Lung (tissue), 16 donors: ENCODE results near the gene TSPYL4. TPM values are rescaled to one million over a fixed set of nuclear protein-coding genes. Genes with fewer than 3 reads are reported as not detected.
A peak's percentile ranks its signal among the peaks of the same experiment; 100 is the strongest.

ENCODE experiments used
- ATAC-seq: fragments of 200-7000 bp; cut with Tn5 transposase; one replicate; pipeline ENCODE4 v1.9.1; 2020; ENCODE audit warnings: moderate number of reproducible peaks; ENCODE audit not compliant: insufficient read depth, low FRiP score
- DNase-seq, 3 donors: peaks; one replicate each; pipeline ENCODE4 v3.0.0-alpha.2; 2013 to 2017
- H3K27ac ChIP-seq, 2 donors: one replicate each; pipeline ENCODE4 v1.5.1; 2013; ENCODE audit warnings: mild to moderate bottlenecking in 2 of 2, moderate library complexity in 2 of 2, control low read depth in 1 of 2, inconsistent platforms in 1 of 2, low read depth in 1 of 2, low read length in 1 of 2
- H3K27me3 ChIP-seq, 3 donors: one replicate each; pipeline ENCODE4 v1.5.1; 2013; ENCODE audit warnings: low read length in 2 of 3; ENCODE audit not compliant: control insufficient read depth in 3 of 3, insufficient read depth in 3 of 3
- H3K36me3 ChIP-seq, 4 donors: one replicate each; pipeline ENCODE4 v1.5.1; 2013; ENCODE audit warnings: low read length in 4 of 4, mild to moderate bottlenecking in 1 of 4, moderate library complexity in 1 of 4; ENCODE audit not compliant: control insufficient read depth in 4 of 4, insufficient read depth in 4 of 4
- H3K4me1 ChIP-seq, 5 donors: one replicate each; pipeline ENCODE4 v1.5.1; 2013; ENCODE audit warnings: low read length in 5 of 5, mild to moderate bottlenecking in 2 of 5, moderate library complexity in 1 of 5; ENCODE audit not compliant: control insufficient read depth in 5 of 5, insufficient read depth in 5 of 5
- H3K4me3 ChIP-seq: one replicate; pipeline ENCODE4 v1.5.1; 2013; ENCODE audit warnings: mild to moderate bottlenecking, control low read depth, moderate library complexity
- H3K9ac ChIP-seq, 2 donors: one replicate each; pipeline ENCODE4 v1.5.1; 2013; ENCODE audit warnings: low read length in 2 of 2, control low read depth in 1 of 2; ENCODE audit not compliant: insufficient read depth in 1 of 2
- H3K9me3 ChIP-seq, 4 donors: one replicate each; pipeline ENCODE4 v1.5.1; 2013; ENCODE audit warnings: low read length in 3 of 4, mild to moderate bottlenecking in 1 of 4, moderate library complexity in 1 of 4; ENCODE audit not compliant: control insufficient read depth in 4 of 4, insufficient read depth in 3 of 4
- WGBS, 2 donors: extraction: QIAGEN DNeasy Blood & Tissue Kit; methylation state at CpG; one replicate each; pipeline ENCODE4 v1.1.7; 2013; 5-methylcytosine and 5-hydroxymethylcytosine counted together
- long read RNA-seq, 5 donors: transcript quantifications; one replicate each; lab custom pipeline, GENCODE V29; 2026
- polyA plus RNA-seq, 2 donors: library from polyadenylated mRNA; stranded (reverse); fragments of 200-250 nt; gene quantifications; one replicate each; pipeline ENCODE4 v1.2.1, GENCODE V29; 2013
- total RNA-seq, 2 donors: library from RNA; depleted of rRNA in 1 of 2; stranded (reverse); fragments of >200 nt in 1 of 2; gene quantifications; one replicate each; pipeline ENCODE4 v1.2.1, GENCODE V29; 2014 to 2021
- TF ChIP-seq, protein P1 (sequence below): IDR thresholded peaks from 2 replicates; pipeline ENCODE4 v1.5.1; 2012; ENCODE audit warnings: mild to moderate bottlenecking; ENCODE audit errors: control extremely low read depth, extremely low read depth
- donor health status: control.
- donor health status: control.
- donor health status: Bipolar disorder and iron deficiency.
- donor health status: healthy.
- donor health status: DM: yes; HTN: yes; CAD: no.

Gene TSPYL4
- total RNA-seq (10 to 100 TPM; 14.8 to 30.0 TPM), polyA plus RNA-seq (1 to 10 TPM; 7.3 to 8.9 TPM)
- long read RNA-seq, donor 1, full-length matches to known transcripts: 181 of 181 reads
- long read RNA-seq, donor 1, partial matches to known transcripts: 0 of 181 reads
- long read RNA-seq, donor 1, other reads (novel, unspliced or antisense): 0 of 181 reads
- long read RNA-seq, donor 2, full-length matches to known transcripts: 61 of 61 reads
- long read RNA-seq, donor 2, partial matches to known transcripts: 0 of 61 reads
- long read RNA-seq, donor 2, other reads (novel, unspliced or antisense): 0 of 61 reads
- long read RNA-seq, donor 3, full-length matches to known transcripts: 87 of 87 reads
- long read RNA-seq, donor 3, partial matches to known transcripts: 0 of 87 reads
- long read RNA-seq, donor 3, other reads (novel, unspliced or antisense): 0 of 87 reads
- long read RNA-seq, donor 4, full-length matches to known transcripts: 81 of 81 reads
- long read RNA-seq, donor 4, partial matches to known transcripts: 0 of 81 reads
- long read RNA-seq, donor 4, other reads (novel, unspliced or antisense): 0 of 81 reads
- long read RNA-seq, donor 5, full-length matches to known transcripts: 181 of 181 reads
- long read RNA-seq, donor 5, partial matches to known transcripts: 0 of 181 reads
- long read RNA-seq, donor 5, other reads (novel, unspliced or antisense): 0 of 181 reads

DNA sequence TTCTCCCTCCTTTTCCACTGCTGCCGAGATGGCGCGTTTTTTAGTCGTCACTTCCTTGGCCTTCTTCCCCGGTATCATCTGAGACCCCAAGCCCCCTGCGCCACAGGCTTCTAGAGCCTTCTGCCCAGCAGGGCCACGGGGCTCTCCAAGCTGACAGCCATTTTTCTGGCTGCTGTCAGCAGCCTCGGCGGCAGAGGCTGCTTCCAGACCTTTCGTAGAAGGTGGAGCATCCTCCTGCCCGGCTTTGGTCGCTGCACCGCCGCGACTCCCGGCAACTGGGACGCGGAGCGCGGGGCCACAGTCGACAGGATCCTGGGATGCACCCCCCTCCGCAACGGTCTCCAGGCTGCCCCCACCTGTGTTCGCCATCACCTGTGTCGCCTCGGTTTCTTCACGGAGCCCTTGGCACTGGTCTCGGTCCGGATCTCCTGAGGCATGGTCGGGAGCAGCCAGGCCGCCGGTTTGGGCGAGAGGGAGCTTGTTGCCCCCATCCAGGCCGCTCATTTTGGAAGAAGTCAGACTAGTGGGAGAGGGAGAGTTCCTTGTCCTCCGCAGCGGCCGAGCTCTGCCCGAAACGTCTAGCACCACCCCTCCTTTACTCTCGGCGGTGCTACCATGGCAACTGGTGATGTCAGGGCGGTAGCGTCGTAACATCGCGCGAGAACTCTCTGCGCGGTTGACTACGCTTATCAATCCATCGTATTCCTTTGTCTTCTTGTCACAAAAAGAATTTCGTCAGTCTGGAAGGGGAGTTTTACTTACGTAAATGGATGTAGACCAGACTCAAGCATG lies at the start of gene TSPYL4:
Gene TSPYL4 (minus strand): TSS at position 571 of the 792 bp plus-strand sequence. CDS start 67 bp downstream, at position 504.
- TF ChIP-seq, protein P1, sequence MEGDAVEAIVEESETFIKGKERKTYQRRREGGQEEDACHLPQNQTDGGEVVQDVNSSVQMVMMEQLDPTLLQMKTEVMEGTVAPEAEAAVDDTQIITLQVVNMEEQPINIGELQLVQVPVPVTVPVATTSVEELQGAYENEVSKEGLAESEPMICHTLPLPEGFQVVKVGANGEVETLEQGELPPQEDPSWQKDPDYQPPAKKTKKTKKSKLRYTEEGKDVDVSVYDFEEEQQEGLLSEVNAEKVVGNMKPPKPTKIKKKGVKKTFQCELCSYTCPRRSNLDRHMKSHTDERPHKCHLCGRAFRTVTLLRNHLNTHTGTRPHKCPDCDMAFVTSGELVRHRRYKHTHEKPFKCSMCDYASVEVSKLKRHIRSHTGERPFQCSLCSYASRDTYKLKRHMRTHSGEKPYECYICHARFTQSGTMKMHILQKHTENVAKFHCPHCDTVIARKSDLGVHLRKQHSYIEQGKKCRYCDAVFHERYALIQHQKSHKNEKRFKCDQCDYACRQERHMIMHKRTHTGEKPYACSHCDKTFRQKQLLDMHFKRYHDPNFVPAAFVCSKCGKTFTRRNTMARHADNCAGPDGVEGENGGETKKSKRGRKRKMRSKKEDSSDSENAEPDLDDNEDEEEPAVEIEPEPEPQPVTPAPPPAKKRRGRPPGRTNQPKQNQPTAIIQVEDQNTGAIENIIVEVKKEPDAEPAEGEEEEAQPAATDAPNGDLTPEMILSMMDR: no peak
- H3K4me1 ChIP-seq: peaks cover 16 to 45% (median 28%) of the 10 kb centered on the region in 5 donors
- 0% methylated on average over 42 to 53 of the region's 53 CpGs for WGBS, 2 donors

DNA sequence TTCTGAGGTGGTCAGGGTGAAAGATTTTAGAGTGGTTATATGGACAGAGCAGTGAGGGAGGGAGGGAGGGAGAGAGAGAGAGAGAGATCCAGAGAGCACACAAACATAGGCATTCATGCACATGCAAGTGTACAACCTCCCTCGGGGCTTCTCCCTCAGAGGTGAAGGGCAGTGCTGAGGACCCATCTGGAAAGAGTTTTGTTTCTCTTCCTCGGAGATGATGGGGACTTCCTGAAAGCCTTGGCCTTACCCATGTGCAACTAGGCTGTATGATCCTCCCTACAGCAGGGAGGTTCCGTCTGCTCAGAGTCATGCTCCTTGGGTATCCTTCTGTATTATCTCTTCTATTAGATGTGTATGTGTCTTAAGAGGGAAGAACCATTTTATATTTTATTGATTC lies 47.2 kb upstream of the TSPYL4 start:
- DNase-seq: no peak
- 90 to 91% methylated on average over 3 of the region's 3 CpGs for WGBS, 2 donors
- Histone ChIP-seq H3K27ac (no peak overlapping the region), H3K9ac (no peak overlapping the region), H3K4me3 (no peak overlapping the region), H3K27me3 (no peaks in the 10 kb centered on the region), H3K9me3 (peaks cover 0 to 10% (median under 1%) of the 10 kb centered on the region in 4 donors), H3K4me1 (peaks cover 0 to 6% (median 0%) of the 10 kb centered on the region in 5 donors), H3K36me3 (no peaks in the 10 kb centered on the region)
- no peak for ATAC-seq
- TF ChIP-seq, protein P1: no peak

More for the DNA sequence above, at the start of gene TSPYL4:
- peak within 1 kb of the TSS; percentile 95 to 97 for H3K27ac ChIP-seq
- H3K9ac ChIP-seq: peak within 1 kb of the TSS; percentile 98 to 99
- DNase-seq (peak; percentile 98 to 99 (median 99)), ATAC-seq (peak; percentile 94)
- H3K36me3 ChIP-seq: peaks cover 0 to 11% (median 2%) of the 10 kb centered on the region in 4 donors
- H3K4me3 ChIP-seq: peak within 1 kb of the TSS; percentile 96
- no peaks in the 10 kb centered on the region for H3K27me3 ChIP-seq
- no peaks in the 10 kb centered on the region for H3K9me3 ChIP-seq

DNA sequence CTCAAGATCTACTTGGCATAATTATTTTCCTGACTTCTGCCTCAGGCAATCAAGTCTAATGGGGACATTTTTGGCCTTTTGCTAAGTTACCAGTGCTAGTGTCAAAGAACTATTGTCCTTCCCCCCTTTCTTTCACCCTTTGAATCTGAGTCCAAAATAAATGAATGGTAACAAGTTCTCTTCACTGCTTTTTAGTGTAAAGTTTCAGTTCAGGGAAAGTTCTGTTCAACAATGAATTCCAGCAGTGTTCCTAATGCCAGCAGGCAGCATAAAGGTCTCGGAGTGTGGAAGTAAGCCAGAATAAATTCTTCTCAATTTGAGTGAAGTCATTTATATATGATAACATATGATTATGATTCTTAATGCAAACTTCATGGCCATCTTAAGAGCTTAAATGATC lies 46.7 kb upstream of the TSPYL4 start:
- no peaks in the 10 kb centered on the region for H3K36me3 ChIP-seq
- DNase-seq (peak in 1 of 3 donors; percentile 22), ATAC-seq (no peak)
- no peak overlapping the region for H3K9ac ChIP-seq
- TF ChIP-seq, protein P1: no peak
- H3K4me3 ChIP-seq: no peak overlapping the region
- 87 to 98% methylated on average over 1 of the region's 1 CpG for WGBS, 2 donors
- H3K27ac ChIP-seq: no peak overlapping the region
- H3K27me3 ChIP-seq: no peaks in the 10 kb centered on the region
- peaks cover 0 to 6% (median 0%) of the 10 kb centered on the region in 5 donors for H3K4me1 ChIP-seq
- peaks cover 0 to 10% (median under 1%) of the 10 kb centered on the region in 4 donors for H3K9me3 ChIP-seq
